NCI-H1092 treated with DMSO at 0.1 percent for 48 hours (cell line): ENCODE data around the gene ARF1.

Experiments used
- DNase-seq: peaks from one replicate; lab custom pipeline; 2025; lab: John Stamatoyannopoulos, UW

The ARF1 gene

GRCh38 chr1:228088586-228089498 is 6.3 kb downstream of the ARF1 start:
- DNase-seq, result no peak

GRCh38 chr1:228089519-228090380 is 7.2 kb downstream of the ARF1 start:
- no peak for DNase-seq

- no peak for DNase-seq
Measured at GRCh38 chr1:228090613-228091081, 8.1 kb downstream of the ARF1 start.

- DNase-seq, result no peak
Measured at GRCh38 chr1:228091084-228091483, 8.6 kb downstream of the ARF1 start.

- no peak for DNase-seq
Measured at GRCh38 chr1:228092342-228093049, 10.0 kb downstream of the ARF1 start.

GRCh38 chr1:228093050-228093906 is 10.8 kb downstream of the ARF1 start:
- no peak for DNase-seq

GRCh38 chr1:228094432-228095016 is 12.0 kb downstream of the ARF1 start:
- no peak for DNase-seq

GRCh38 chr1:228095161-228095560 is 12.7 kb downstream of the ARF1 start:
- no peak for DNase-seq

GRCh38 chr1:228095938-228096337 is 13.4 kb downstream of the ARF1 start:
- DNase-seq, result no peak

GRCh38 chr1:228096416-228097332 is 14.2 kb downstream of the ARF1 start:
- DNase-seq, result no peak

- no peak for DNase-seq
Measured at GRCh38 chr1:228097333-228098081, 15.0 kb downstream of the ARF1 start.

- DNase-seq, result no peak
Measured at GRCh38 chr1:228098323-228098931, 15.9 kb downstream of the ARF1 start.

- DNase-seq, result no peak
Measured at GRCh38 chr1:228099331-228099732, 16.8 kb downstream of the ARF1 start.

- DNase-seq, result no peak
Measured at GRCh38 chr1:228100822-228101613, 18.5 kb downstream of the ARF1 start.

GRCh38 chr1:228101614-228101993 is 19.1 kb downstream of the ARF1 start:
- no peak for DNase-seq

- DNase-seq, result peak; percentile 53
Measured at GRCh38 chr1:228101994-228102790, 19.7 kb downstream of the ARF1 start.
